Smooth muscle cell (in vitro differentiated cells): ENCODE data around the gene KDSR. TPM values are rescaled to one million over a fixed set of nuclear protein-coding genes. Genes with fewer than 3 reads are reported as not detected.

ENCODE experiments used
- DNase-seq: peaks from one replicate; lab custom pipeline; 2025; ENCODE audit not compliant: unreplicated experiment; lab: John Stamatoyannopoulos, UW
- H2AFZ ChIP-seq: fragments of 200-600 bp; sonication (generic); 2 replicates; pipeline ENCODE4 v1.6.0; 2016; ENCODE audit warnings: antibody characterized with exemption, low read depth, mild to moderate bottlenecking
- H3F3A ChIP-seq: fragments of 200-600 bp; sonication (generic); 2 replicates; pipeline ENCODE4 v1.6.0; 2017; ENCODE audit warnings: antibody characterized with exemption, low read depth
- H3K27ac ChIP-seq: fragments of 200-600 bp; sonication (generic); 2 replicates; pipeline ENCODE4 v1.5.1; 2016; ENCODE audit warnings: low read depth, mild to moderate bottlenecking
- H3K27me3 ChIP-seq: fragments of 200-600 bp; sonication (generic); 2 replicates; pipeline ENCODE4 v1.6.1; 2016; ENCODE audit warnings: low read depth, mild to moderate bottlenecking
- H3K36me3 ChIP-seq: fragments of 200-600 bp; sonication (generic); 2 replicates; pipeline ENCODE4 v1.5.1; 2016; ENCODE audit warnings: low read depth
- H3K4me1 ChIP-seq: fragments of 200-600 bp; sonication (generic); 2 replicates; pipeline ENCODE4 v1.5.1; 2016; ENCODE audit warnings: low read depth
- H3K4me2 ChIP-seq: fragments of 200-600 bp; sonication (generic); 2 replicates; pipeline ENCODE4 v1.6.0; 2016; ENCODE audit warnings: mild to moderate bottlenecking
- H3K4me3 ChIP-seq: fragments of 200-600 bp; sonication (generic); 2 replicates; pipeline ENCODE4 v1.5.1; 2016; ENCODE audit warnings: mild to moderate bottlenecking
- H3K79me2 ChIP-seq: fragments of 200-600 bp; sonication (generic); 2 replicates; pipeline ENCODE4 v1.6.0; 2016; ENCODE audit warnings: low read depth, mild to moderate bottlenecking
- H3K9ac ChIP-seq: fragments of 200-600 bp; sonication (generic); 2 replicates; pipeline ENCODE4 v1.6.0; 2016; ENCODE audit warnings: low read depth
- H3K9me3 ChIP-seq: fragments of 200-600 bp; sonication (generic); replicated peaks from 2 replicates; pipeline ENCODE4 v1.5.1; 2016; ENCODE audit warnings: low read depth
- H4K20me1 ChIP-seq: fragments of 200-600 bp; sonication (generic); 2 replicates; pipeline ENCODE4 v1.6.0; 2016; ENCODE audit warnings: low read depth
- CTCF ChIP-seq: fragments of 200-600 bp; sonication (generic); IDR thresholded peaks from 2 replicates; pipeline ENCODE4 v1.5.1; 2017; ENCODE audit warnings: borderline replicate concordance, mild to moderate bottlenecking, antibody characterized with exemption; ENCODE audit not compliant: insufficient read depth, poor library complexity, severe bottlenecking
- WGBS: methylation state at CpG from one replicate; pipeline ENCODE4 v1.1.7; 2016; ENCODE audit warnings: low lambda C conversion rate; 5-methylcytosine and 5-hydroxymethylcytosine counted together
- polyA plus RNA-seq: library from polyadenylated mRNA; unstranded; fragments of >200 nt; fragmentation: Nextera tagmentation; extraction: Ambion mirVana; gene quantifications from 2 replicates; pipeline ENCODE4 v1.2.1, GENCODE V29; 2016
- total RNA-seq: library from RNA; depleted of rRNA; stranded (reverse); fragments of >200 nt; gene quantifications from 2 replicates; pipeline ENCODE4 v1.2.3, GENCODE V29; 2014

The KDSR gene
- total and polyA plus RNA-seq, 2 experiments from 2014 or later: 34.5 to 47.4 TPM

DNA sequence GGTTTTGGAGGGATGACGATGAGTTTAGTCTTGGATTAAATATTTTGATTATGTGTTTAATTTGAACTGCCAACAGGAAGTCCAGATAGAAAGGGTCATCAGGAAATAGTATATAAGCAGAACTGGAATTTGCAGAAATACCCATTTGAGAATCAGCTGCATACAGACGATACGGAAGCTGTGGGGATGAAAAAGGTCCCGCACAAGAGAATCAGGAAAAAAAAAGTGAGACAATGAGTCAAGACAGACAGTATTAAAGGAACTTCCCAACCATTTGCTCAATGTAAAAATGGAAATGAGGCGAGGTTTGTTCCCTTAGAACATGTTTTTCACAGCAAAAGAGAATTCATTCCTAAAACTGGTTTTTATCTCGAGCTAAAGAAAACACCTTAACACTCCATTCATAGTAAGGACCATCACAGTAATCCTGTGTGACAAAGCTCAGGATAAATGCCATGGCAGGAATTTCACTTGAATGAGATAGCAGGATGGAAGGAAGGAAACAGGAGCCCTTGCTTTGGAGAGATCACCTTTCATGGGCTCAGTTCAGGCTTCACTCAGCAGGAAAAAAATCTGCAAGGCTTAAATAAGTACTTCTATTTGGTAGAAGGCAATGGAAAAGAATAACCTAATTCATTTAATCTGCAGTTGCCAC, 76.7 kb downstream of the KDSR start:
- Histone ChIP-seq H3K79me2 (no peaks in the 10 kb centered on the region), H3K9me3 (no peaks in the 10 kb centered on the region), H3K36me3 (no peaks in the 10 kb centered on the region), H3F3A (no peaks in the 10 kb centered on the region), H3K4me3 (no peak overlapping the region), H2AFZ (no peak overlapping the region), H3K4me1 (peaks cover 4% of the 10 kb centered on the region), H3K9ac (no peak overlapping the region), H3K27ac (no peak overlapping the region), H3K4me2 (no peak overlapping the region), H3K27me3 (no peaks in the 10 kb centered on the region), H4K20me1 (no peaks in the 10 kb centered on the region)
- no peak for DNase-seq
- no peak for TF ChIP-seq CTCF
- WGBS: 85% methylated on average over 6 of the region's 6 CpGs

DNA sequence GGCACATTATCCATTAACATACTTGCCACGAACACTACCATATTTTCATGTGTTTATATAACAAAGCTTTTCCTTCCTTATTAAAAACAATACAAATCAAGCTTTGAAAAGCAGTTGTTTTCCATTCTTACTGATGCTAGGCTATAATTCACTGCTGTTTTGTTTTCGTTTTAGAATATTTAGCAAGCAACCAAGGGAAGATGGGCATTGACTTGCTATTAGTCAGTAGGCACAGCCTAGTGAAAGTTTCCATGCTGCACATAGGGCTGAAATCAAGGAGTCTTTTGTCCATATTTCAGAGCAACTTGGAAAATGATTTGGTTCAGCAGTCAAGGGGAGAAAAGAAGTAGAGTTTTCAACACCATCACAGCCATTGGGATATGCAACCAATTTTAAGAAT, 78.7 kb downstream of the KDSR start:
- DNase-seq: no peak
- peaks cover 4% of the 10 kb centered on the region for H3K4me1 ChIP-seq
- TF ChIP-seq CTCF: no peak
- no peak overlapping the region for H3K27ac ChIP-seq
- no peaks in the 10 kb centered on the region for H3K36me3 ChIP-seq
- no peak overlapping the region for H3K4me3 ChIP-seq
- WGBS: 87% methylated on average over 2 of the region's 2 CpGs
- H4K20me1 ChIP-seq: no peaks in the 10 kb centered on the region
- no peak overlapping the region for H3K4me2 ChIP-seq
- H2AFZ ChIP-seq: no peak overlapping the region
- H3F3A ChIP-seq: no peaks in the 10 kb centered on the region
- H3K9ac ChIP-seq: no peak overlapping the region
- no peaks in the 10 kb centered on the region for H3K79me2 ChIP-seq
- no peaks in the 10 kb centered on the region for H3K27me3 ChIP-seq
- H3K9me3 ChIP-seq: no peaks in the 10 kb centered on the region

- no peaks in the 10 kb centered on the region for H3K79me2 ChIP-seq
- no peaks in the 10 kb centered on the region for H3K36me3 ChIP-seq
Observed at GRCh38 chr18:63287691-63288220, 79.2 kb downstream of the KDSR start.

More at GRCh38 chr18:63287691-63288220, 79.2 kb downstream of the KDSR start:
- Histone ChIP-seq H2AFZ (no peak overlapping the region), H3K4me1 (peaks cover 4% of the 10 kb centered on the region), H3K27ac (no peak overlapping the region), H3F3A (no peaks in the 10 kb centered on the region), H3K4me3 (no peak overlapping the region), H3K4me2 (no peak overlapping the region), H3K27me3 (no peaks in the 10 kb centered on the region), H4K20me1 (no peaks in the 10 kb centered on the region), H3K9me3 (no peaks in the 10 kb centered on the region), H3K9ac (no peak overlapping the region)
- DNase-seq: no peak
- no peak for TF ChIP-seq CTCF
- WGBS: 26% methylated on average over 1 of the region's 1 CpG
